SH-SY5Y (cell line): ENCODE data around the gene DOCK2.

ENCODE experiments used
- GATA2 ChIP-seq: IDR thresholded peaks from 2 replicates; pipeline ENCODE4 v1.6.1; 2011; ENCODE audit warnings: mild to moderate bottlenecking, low read depth, low read length
- GATA3 ChIP-seq: IDR thresholded peaks from 2 replicates; pipeline ENCODE4 v1.6.1; 2011; ENCODE audit warnings: low read depth, mild to moderate bottlenecking, low read length, moderate library complexity

DNA sequence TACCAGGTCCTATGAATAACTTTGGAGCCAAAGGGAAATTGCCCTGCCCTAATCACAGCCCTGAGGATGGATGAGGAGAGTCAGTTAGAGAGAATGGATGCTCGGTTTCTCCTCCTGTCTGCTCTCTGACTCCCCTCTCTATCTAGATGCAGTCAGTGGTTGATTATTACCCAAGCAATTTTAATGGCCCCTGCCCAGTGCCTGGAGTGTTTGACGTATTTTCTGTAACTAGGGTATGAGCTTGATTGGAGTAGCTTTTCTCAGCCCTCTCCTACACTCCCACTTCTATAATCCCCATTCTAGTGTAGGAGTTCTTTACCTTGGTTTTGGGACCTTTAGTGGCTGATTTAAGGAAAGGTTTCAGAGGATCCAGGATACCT is 60.4 kb downstream of the DOCK2 start:
- no peak for TF ChIP-seq GATA2
- TF ChIP-seq GATA3, result no peak
